GM21576 (cell line): ENCODE results near the gene SSH3.

Source experiments
- ATAC-seq: cut with Tn5 transposase; IDR thresholded peaks from one replicate; pipeline ENCODE4 v1.9.1; 2021; ENCODE audit warnings: mild to moderate bottlenecking, moderate library complexity; ENCODE audit not compliant: unreplicated experiment

Gene SSH3

GRCh38 chr11:67323526-67323925 is 20.2 kb downstream of the SSH3 start:
- no peak for ATAC-seq

- ATAC-seq: no peak
Observed at GRCh38 chr11:67332081-67332691, 28.9 kb downstream of the SSH3 start.

- ATAC-seq: no peak
Observed at GRCh38 chr11:67337257-67337656, 33.9 kb downstream of the SSH3 start.

GRCh38 chr11:67344264-67344663 is 40.9 kb downstream of the SSH3 start:
- ATAC-seq: no peak

GRCh38 chr11:67345247-67345919 is 42.1 kb downstream of the SSH3 start:
- ATAC-seq: no peak

- ATAC-seq: no peak
Observed at GRCh38 chr11:67345920-67346819, 42.8 kb downstream of the SSH3 start.

GRCh38 chr11:67347964-67348749 is 44.8 kb downstream of the SSH3 start:
- no peak for ATAC-seq

- ATAC-seq: no peak
Observed at GRCh38 chr11:67349036-67349435, 45.7 kb downstream of the SSH3 start.

GRCh38 chr11:67349457-67349856 is 46.1 kb downstream of the SSH3 start:
- ATAC-seq: no peak

GRCh38 chr11:67349928-67350465 is 46.7 kb downstream of the SSH3 start:
- ATAC-seq: no peak

- ATAC-seq: no peak
Observed at GRCh38 chr11:67351275-67352005, 48.1 kb downstream of the SSH3 start.

- ATAC-seq: peak; percentile 7
Observed at GRCh38 chr11:67352546-67353316, 49.4 kb downstream of the SSH3 start.

GRCh38 chr11:67353317-67354074 is 50.2 kb downstream of the SSH3 start, which contains the start of gene POLD4:
POLD4 (minus strand) TSS chr11:67353546; CDS start chr11:67353399, 147 bp downstream.
- peak; percentile 72 for ATAC-seq

GRCh38 chr11:67354075-67355022 is 51.0 kb downstream of the SSH3 start:
- ATAC-seq: no peak

GRCh38 chr11:67355023-67355793 is 51.9 kb downstream of the SSH3 start:
- ATAC-seq: no peak

- no peak for ATAC-seq
Observed at GRCh38 chr11:67355794-67356386, 52.6 kb downstream of the SSH3 start.
